ENCODE data around the gene ACOT12. TPM values are rescaled to one million over a fixed set of nuclear protein-coding genes. Genes with fewer than 3 reads are reported as not detected.
"Not testable (repeated sequence)": the region's sequence is repeated elsewhere in the genome, so short reads cannot be mapped to it uniquely, and the experiment has no call there.

ACOT12 gene
- total RNA-seq, 1 donor from 2014 or later: not detected

DNA sequence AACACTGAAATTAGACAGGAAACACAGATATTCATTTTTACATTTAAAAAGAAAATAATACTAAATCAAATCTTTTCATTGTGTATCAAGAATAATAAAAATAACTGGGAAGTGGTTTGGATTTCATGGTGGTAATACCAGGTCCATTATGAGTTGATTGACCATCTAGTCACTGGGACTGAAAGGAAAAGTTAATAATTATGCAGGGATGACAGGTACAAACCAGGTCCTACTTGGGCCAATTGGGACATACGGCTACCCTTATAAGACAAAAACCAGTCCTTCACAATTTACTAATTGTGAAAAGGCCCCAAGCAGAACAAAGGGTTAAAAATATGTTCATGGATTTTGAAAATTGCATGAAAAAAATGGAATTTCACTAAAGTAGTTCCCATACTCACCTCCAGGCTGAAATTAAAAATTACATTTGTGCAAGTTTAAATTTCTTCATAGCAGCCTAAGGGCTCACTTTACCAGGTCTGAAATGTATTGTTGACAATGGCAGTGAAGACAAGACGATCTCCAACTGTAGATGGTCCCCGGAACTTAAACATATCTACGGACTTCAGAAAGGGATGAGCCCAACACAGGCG is 48.4 kb downstream of the ACOT12 start:
- no peaks in the 10 kb centered on the region for H3K4me1 ChIP-seq

DNA sequence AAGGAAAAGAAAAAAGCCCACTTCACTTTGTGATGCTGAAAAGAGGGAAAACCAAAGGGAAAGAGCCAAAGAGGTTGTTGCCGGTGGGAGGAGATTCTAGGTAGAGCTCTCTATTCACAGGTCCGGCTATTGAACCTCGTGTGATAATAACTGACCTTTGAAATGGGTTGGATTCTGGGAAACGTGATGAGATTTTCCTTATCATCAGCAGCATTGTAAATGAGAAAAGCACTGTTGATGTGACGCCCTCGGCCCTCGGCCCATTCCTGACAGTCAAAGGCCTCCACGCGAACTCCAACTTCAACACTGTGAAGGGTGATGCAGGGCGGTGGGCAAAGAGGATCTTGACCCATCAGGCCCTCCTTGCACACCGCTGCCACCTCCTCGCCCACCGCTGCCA is 49.2 kb downstream of the ACOT12 start:
- no peaks in the 10 kb centered on the region for H3K4me1 ChIP-seq
- TF ChIP-seq, protein P1, sequence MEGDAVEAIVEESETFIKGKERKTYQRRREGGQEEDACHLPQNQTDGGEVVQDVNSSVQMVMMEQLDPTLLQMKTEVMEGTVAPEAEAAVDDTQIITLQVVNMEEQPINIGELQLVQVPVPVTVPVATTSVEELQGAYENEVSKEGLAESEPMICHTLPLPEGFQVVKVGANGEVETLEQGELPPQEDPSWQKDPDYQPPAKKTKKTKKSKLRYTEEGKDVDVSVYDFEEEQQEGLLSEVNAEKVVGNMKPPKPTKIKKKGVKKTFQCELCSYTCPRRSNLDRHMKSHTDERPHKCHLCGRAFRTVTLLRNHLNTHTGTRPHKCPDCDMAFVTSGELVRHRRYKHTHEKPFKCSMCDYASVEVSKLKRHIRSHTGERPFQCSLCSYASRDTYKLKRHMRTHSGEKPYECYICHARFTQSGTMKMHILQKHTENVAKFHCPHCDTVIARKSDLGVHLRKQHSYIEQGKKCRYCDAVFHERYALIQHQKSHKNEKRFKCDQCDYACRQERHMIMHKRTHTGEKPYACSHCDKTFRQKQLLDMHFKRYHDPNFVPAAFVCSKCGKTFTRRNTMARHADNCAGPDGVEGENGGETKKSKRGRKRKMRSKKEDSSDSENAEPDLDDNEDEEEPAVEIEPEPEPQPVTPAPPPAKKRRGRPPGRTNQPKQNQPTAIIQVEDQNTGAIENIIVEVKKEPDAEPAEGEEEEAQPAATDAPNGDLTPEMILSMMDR (IDR thresholded peaks at IDR 0.05): no peak
- TF ChIP-seq POLR2A (IDR thresholded peaks at IDR 0.05): no peak
- no peak for TF ChIP-seq POLR2AphosphoS5 (IDR thresholded peaks at IDR 0.05; ENCODE audit: insufficient read depth in 1 of 2, low read depth in 1 of 2)
- H3K27ac ChIP-seq: no peak overlapping the region
- intact Hi-C loops (cut with DNase I): no loop called here
- no peaks in the 10 kb centered on the region for H3K27me3 ChIP-seq
- no peak overlapping the region for H3K4me3 ChIP-seq
- DNase-seq (ENCODE audit: extremely low spot score in 2 of 2): no peak
- H3K9me3 ChIP-seq: no peaks in the 10 kb centered on the region
- H3K36me3 ChIP-seq: no peaks in the 10 kb centered on the region

More for the DNA sequence above, 48.4 kb downstream of the ACOT12 start:
- no peaks in the 10 kb centered on the region for H3K36me3 ChIP-seq
- DNase-seq (ENCODE audit: extremely low spot score in 2 of 2): no peak
- intact Hi-C loops (cut with DNase I): no loop called here
- TF ChIP-seq, protein P1 (IDR thresholded peaks at IDR 0.05): no peak
- TF ChIP-seq POLR2AphosphoS5 (IDR thresholded peaks at IDR 0.05; ENCODE audit: insufficient read depth in 1 of 2, low read depth in 1 of 2) (no peak), POLR2A (IDR thresholded peaks at IDR 0.05) (no peak)
- H3K9me3 ChIP-seq: no peaks in the 10 kb centered on the region
- H3K27ac ChIP-seq: no peak overlapping the region
- H3K27me3 ChIP-seq: no peaks in the 10 kb centered on the region
- no peak overlapping the region for H3K4me3 ChIP-seq

DNA sequence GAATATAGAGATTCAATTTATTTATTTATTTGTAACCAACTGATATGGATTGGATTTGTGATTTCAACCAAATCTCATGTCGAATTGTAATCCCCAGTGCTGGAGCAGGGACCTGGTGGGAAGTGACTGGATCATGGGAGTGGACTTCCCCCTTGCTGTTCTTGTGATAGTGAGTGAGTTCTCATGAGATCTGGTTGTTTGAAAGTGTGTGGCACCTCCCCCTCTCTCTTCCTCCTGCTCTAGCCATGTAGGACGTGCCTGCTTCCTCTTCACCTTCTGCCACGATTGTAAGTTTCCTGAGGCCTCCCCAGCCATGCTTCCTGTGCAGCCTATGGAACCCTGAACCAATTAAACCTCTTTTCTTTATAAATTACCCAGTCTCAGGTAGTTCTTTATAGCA is 55.7 kb downstream of the ACOT12 start:
- H3K36me3 ChIP-seq; H3K9me3 ChIP-seq; H3K27me3 ChIP-seq; H3K4me3 ChIP-seq; H3K27ac ChIP-seq; intact Hi-C loops (cut with DNase I); H3K4me1 ChIP-seq; DNase-seq (ENCODE audit: extremely low spot score in 2 of 2): not testable (repeated sequence)

DNA sequence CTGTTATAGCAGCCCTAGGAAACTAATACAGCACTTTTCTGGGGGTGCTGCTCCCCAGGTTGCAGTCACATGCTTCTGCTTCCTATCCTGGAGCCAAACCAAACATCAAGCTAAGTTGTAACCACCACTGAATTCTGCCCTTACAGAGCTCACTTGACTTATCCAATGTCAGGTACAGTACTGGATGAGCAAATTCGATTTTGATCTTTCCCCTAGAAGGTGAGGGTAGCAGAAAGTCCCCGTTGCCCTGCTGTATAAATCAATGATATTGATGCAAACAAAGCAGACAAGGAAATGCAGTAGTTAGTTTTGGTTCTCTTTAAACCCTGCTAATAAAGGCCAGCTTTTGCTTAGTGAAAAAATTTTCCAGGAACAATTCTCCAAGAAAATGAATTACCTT is 56.1 kb downstream of the ACOT12 start:
- Histone ChIP-seq H3K9me3 (no peaks in the 10 kb centered on the region), H3K36me3 (no peaks in the 10 kb centered on the region), H3K4me1 (no peaks in the 10 kb centered on the region), H3K4me3 (no peak overlapping the region), H3K27ac (no peak overlapping the region), H3K27me3 (no peaks in the 10 kb centered on the region)
- no peak for DNase-seq (ENCODE audit: extremely low spot score in 2 of 2)
- TF ChIP-seq, protein P1 (IDR thresholded peaks at IDR 0.05): no peak
- no peak for TF ChIP-seq POLR2A (IDR thresholded peaks at IDR 0.05)
- no peak for TF ChIP-seq POLR2AphosphoS5 (IDR thresholded peaks at IDR 0.05; ENCODE audit: insufficient read depth in 1 of 2, low read depth in 1 of 2)
- intact Hi-C loops (cut with DNase I): no loop called here

DNA sequence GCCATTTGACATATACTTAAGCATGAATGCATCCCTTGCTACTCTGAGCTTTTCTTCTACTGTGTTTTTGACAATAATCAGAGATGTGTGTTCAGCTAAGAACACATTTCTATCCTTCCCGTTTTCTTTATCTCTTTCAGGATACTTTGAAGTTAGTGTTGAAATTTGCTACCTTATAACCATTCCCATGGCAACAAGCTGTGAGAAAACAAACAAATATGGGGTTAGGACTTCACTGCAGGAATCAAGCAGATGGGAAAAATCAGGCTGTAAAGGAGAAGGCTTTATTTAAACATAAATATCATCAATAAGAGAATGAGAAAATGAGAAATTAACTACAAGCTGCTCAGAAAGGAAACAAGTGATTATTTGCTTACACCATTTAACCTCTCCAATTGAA is 57.4 kb downstream of the ACOT12 start:
- Histone ChIP-seq H3K36me3 (no peaks in the 10 kb centered on the region), H3K4me3 (no peak overlapping the region), H3K27ac (no peak overlapping the region), H3K4me1 (no peaks in the 10 kb centered on the region), H3K27me3 (no peaks in the 10 kb centered on the region), H3K9me3 (no peaks in the 10 kb centered on the region)
- intact Hi-C loops (cut with DNase I): no loop called here
- TF ChIP-seq POLR2A (IDR thresholded peaks at IDR 0.05): no peak
- TF ChIP-seq, protein P1 (IDR thresholded peaks at IDR 0.05): no peak
- no peak for TF ChIP-seq POLR2AphosphoS5 (IDR thresholded peaks at IDR 0.05; ENCODE audit: insufficient read depth in 1 of 2, low read depth in 1 of 2)
- no peak for DNase-seq (ENCODE audit: extremely low spot score in 2 of 2)
